OCI-LY7 (cell line): Measurements from ENCODE around the gene SND1.

Source experiments
- EZH2phosphoT487 ChIP-seq: fragments of 200-600 bp; sonication (generic); IDR thresholded peaks from 2 replicates; pipeline ENCODE4 v1.6.1; 2018; ENCODE audit warnings: low read depth, borderline replicate concordance, mild to moderate bottlenecking, mixed run types, antibody characterized with exemption, low read length, moderate library complexity, mixed read lengths
- TF ChIP-seq, protein P1 (sequence below): fragments of 200-600 bp; sonication (generic); conservative IDR thresholded peaks from 2 replicates; pipeline ENCODE4 v1.5.1; 2014; ENCODE audit warnings: mild to moderate bottlenecking, antibody characterized with exemption, low read length, moderate library complexity, mixed read lengths

DNA sequence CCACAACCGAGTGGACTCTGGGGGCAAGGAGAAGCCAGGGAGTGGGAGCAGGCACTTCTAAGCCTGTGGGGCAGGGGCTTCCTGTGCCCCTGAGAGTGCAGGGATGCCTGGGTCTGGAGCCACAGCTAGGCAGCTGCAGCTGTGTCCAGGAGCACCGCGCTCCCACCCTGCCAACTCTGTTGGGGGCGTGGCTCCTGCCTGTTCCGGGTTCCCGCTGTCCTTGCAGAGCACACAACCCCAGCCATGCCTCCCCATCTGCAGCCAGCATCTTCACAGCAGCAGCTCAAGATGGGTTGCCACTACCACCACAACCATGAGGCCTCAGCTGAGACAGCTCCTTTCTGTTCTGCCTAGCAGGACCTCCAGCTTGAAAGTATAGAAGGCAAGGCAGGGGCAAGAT is 42.7 kb upstream of the SND1 start:
- TF ChIP-seq, protein P1, sequence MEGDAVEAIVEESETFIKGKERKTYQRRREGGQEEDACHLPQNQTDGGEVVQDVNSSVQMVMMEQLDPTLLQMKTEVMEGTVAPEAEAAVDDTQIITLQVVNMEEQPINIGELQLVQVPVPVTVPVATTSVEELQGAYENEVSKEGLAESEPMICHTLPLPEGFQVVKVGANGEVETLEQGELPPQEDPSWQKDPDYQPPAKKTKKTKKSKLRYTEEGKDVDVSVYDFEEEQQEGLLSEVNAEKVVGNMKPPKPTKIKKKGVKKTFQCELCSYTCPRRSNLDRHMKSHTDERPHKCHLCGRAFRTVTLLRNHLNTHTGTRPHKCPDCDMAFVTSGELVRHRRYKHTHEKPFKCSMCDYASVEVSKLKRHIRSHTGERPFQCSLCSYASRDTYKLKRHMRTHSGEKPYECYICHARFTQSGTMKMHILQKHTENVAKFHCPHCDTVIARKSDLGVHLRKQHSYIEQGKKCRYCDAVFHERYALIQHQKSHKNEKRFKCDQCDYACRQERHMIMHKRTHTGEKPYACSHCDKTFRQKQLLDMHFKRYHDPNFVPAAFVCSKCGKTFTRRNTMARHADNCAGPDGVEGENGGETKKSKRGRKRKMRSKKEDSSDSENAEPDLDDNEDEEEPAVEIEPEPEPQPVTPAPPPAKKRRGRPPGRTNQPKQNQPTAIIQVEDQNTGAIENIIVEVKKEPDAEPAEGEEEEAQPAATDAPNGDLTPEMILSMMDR: no peak
- no peak for TF ChIP-seq EZH2phosphoT487
